Choroid plexus epithelial cell (primary cell): ENCODE results near the gene DIAPH1.

Experiments used
- DNase-seq: peaks from one replicate; pipeline ENCODE4 v3.0.0-alpha.2; 2010; ENCODE audit warnings: low read depth
- H3K4me3 ChIP-seq: 2 replicates; pipeline ENCODE4 v1.5.1; 2011; ENCODE audit warnings: low read depth, mild to moderate bottlenecking, control low read depth, low read length, moderate library complexity
- CTCF ChIP-seq: conservative IDR thresholded peaks from 2 replicates; pipeline ENCODE4 v1.5.1; 2011; ENCODE audit warnings: low read depth, mild to moderate bottlenecking, control low read depth, inconsistent platforms, low read length, moderate library complexity

Gene DIAPH1

GRCh38 chr5:141639357-141640050, 20.7 kb upstream of the DIAPH1 start:
- TF ChIP-seq CTCF, result no peak
- DNase-seq, result no peak
- no peak overlapping the region for H3K4me3 ChIP-seq

GRCh38 chr5:141638771-141639170, 20.0 kb upstream of the DIAPH1 start:
- no peak for TF ChIP-seq CTCF
- DNase-seq, result no peak
- no peak overlapping the region for H3K4me3 ChIP-seq

- TF ChIP-seq CTCF, result peak; percentile 42
- H3K4me3 ChIP-seq, result peak overlapping the region; percentile 99
- peak; percentile 62 for DNase-seq
Observed at GRCh38 chr5:141637767-141638419, 19.1 kb upstream of the DIAPH1 start.

GRCh38 chr5:141637123-141637766, 18.4 kb upstream of the DIAPH1 start:
- no peak for DNase-seq
- H3K4me3 ChIP-seq, result peak overlapping the region; percentile 99
- no peak for TF ChIP-seq CTCF

GRCh38 chr5:141636413-141637122, 17.8 kb upstream of the DIAPH1 start, which contains the start of the genes HDAC3 and RELL2:
TSS of gene HDAC3 (minus strand) at chr5:141636849. CDS start at chr5:141636790, 59 bp downstream.
TSS of gene RELL2 (plus strand) at chr5:141636997. CDS start at chr5:141638226, 1,229 bp downstream.
- H3K4me3 ChIP-seq, result peak within 1 kb of the TSS; percentile 99
- no peak for TF ChIP-seq CTCF
- DNase-seq, result peak; percentile 90

GRCh38 chr5:141636106-141636412, 17.3 kb upstream of the DIAPH1 start:
- no peak for DNase-seq
- no peak for TF ChIP-seq CTCF
- H3K4me3 ChIP-seq, result peak overlapping the region; percentile 99
